IMR-90 (cell line): ENCODE data around the gene SCFD2. TPM values are rescaled to one million over a fixed set of nuclear protein-coding genes. Genes with fewer than 3 reads are reported as not detected.

Experiments used
- ATAC-seq: fragments of 200-7000 bp; cut with Tn5 transposase; 2 replicates; pipeline ENCODE4 v1.9.1; 2020; ENCODE audit warnings: low read depth, mild to moderate bottlenecking, moderate library complexity
- BruUV-seq: library from RNA; stranded (reverse); fragments of 400-500 nt; replicated peaks from 2 replicates; lab custom pipeline; 2021; lab: Mats Ljungman, UMichigan
- CTCF ChIA-PET: fragments of 300-600 bp; formaldehyde crosslinking; extraction: SDS; loops from one replicate; lab custom pipeline; 2021; ENCODE audit warnings: antibody characterized with exemption; lab: Yijun Ruan, JAX
- POLR2A ChIA-PET: fragments of 300-600 bp; sonication (Branson Sonifier 250); formaldehyde crosslinking; loops from one replicate; lab custom pipeline; 2022; ENCODE audit warnings: antibody characterized with exemption; ENCODE audit not compliant: unreplicated experiment; lab: Charles Lee
- DNase-seq: peaks from one replicate; pipeline ENCODE4 v3.0.0; 2013
- H2AFZ ChIP-seq: replicated peaks from 2 replicates; pipeline ENCODE3; 2013; ENCODE audit warnings: low read length, mild to moderate bottlenecking; ENCODE audit not compliant: poor library complexity
- H2AK5ac ChIP-seq: 2 replicates; pipeline ENCODE4 v1.6.1; 2013; ENCODE audit warnings: low read depth, low read length, inconsistent platforms
- H2AK9ac ChIP-seq: replicated peaks from 2 replicates; pipeline ENCODE3; 2013; ENCODE audit warnings: mild to moderate bottlenecking, low read depth, low read length, moderate library complexity; ENCODE audit not compliant: poor library complexity
- H2BK120ac ChIP-seq: 2 replicates; pipeline ENCODE4 v1.6.1; 2013; ENCODE audit warnings: low read depth, low read length, inconsistent platforms
- H2BK15ac ChIP-seq: 3 replicates; pipeline ENCODE4 v1.6.1; 2013; ENCODE audit warnings: low read depth, low read length, inconsistent platforms
- H2BK20ac ChIP-seq: 2 replicates; pipeline ENCODE4 v1.6.1; 2013; ENCODE audit warnings: low read depth, mild to moderate bottlenecking, inconsistent platforms, low read length, moderate library complexity
- H2BK5ac ChIP-seq: 2 replicates; pipeline ENCODE4 v1.6.1; 2013; ENCODE audit warnings: mild to moderate bottlenecking, low read depth, low read length, inconsistent platforms; ENCODE audit not compliant: poor library complexity, severe bottlenecking
- H3K14ac ChIP-seq: replicated peaks from 2 replicates; pipeline ENCODE4 v1.6.1; 2013; ENCODE audit warnings: low read depth, low read length, inconsistent platforms
- H3K18ac ChIP-seq: 2 replicates; pipeline ENCODE4 v1.6.1; 2013; ENCODE audit warnings: low read depth, low read length, control low read depth
- H3K23ac ChIP-seq: 2 replicates; pipeline ENCODE4 v1.6.1; 2013; ENCODE audit warnings: low read depth, low read length, inconsistent platforms
- H3K27ac ChIP-seq: 2 replicates; pipeline ENCODE4 v1.5.1; 2013; ENCODE audit warnings: mild to moderate bottlenecking, control low read depth, low read length; ENCODE audit not compliant: insufficient read depth
- H3K27me3 ChIP-seq: 2 replicates; pipeline ENCODE4 v1.6.1; 2013; ENCODE audit warnings: low read length; ENCODE audit not compliant: control insufficient read depth, insufficient read depth
- H3K36me3 ChIP-seq: 2 replicates; pipeline ENCODE4 v1.6.1; 2013; ENCODE audit warnings: low read length, mixed read lengths; ENCODE audit not compliant: control insufficient read depth, insufficient read depth
- H3K4ac ChIP-seq: 2 replicates; pipeline ENCODE4 v1.6.1; 2013; ENCODE audit warnings: low read depth, low read length, inconsistent platforms
- H3K4me1 ChIP-seq: 2 replicates; pipeline ENCODE4 v1.6.1; 2013; ENCODE audit warnings: low read length, mixed read lengths; ENCODE audit not compliant: control insufficient read depth, insufficient read depth
- H3K4me2 ChIP-seq: 2 replicates; pipeline ENCODE4 v1.6.1; 2013; ENCODE audit warnings: low read depth, mild to moderate bottlenecking, control low read depth, low read length, moderate library complexity
- H3K4me3 ChIP-seq: 2 replicates; pipeline ENCODE4 v1.5.1; 2013; ENCODE audit warnings: low read depth, mild to moderate bottlenecking, control low read depth, low read length, moderate library complexity; ENCODE audit not compliant: insufficient read depth
- H3K56ac ChIP-seq: 2 replicates; pipeline ENCODE4 v1.6.1; 2013; ENCODE audit warnings: low read length, inconsistent platforms; ENCODE audit not compliant: insufficient read depth; ENCODE audit errors: extremely low read depth
- H3K79me1 ChIP-seq, 2 experiments: 2 replicates each; pipeline ENCODE4 v1.6.1; 2013; ENCODE audit warnings: low read length in 2 of 2, inconsistent platforms in 1 of 2, low read depth in 1 of 2
- H3K9ac ChIP-seq: 2 replicates; pipeline ENCODE4 v1.6.1; 2013; ENCODE audit warnings: low read depth, low read length, control low read depth
- H3K9me1 ChIP-seq: 2 replicates; pipeline ENCODE4 v1.6.1; 2013; ENCODE audit warnings: low read length, inconsistent platforms; ENCODE audit not compliant: insufficient read depth
- H3K9me3 ChIP-seq: 2 replicates; pipeline ENCODE4 v1.6.1; 2013; ENCODE audit warnings: low read length; ENCODE audit not compliant: control insufficient read depth, insufficient read depth
- H4K20me1 ChIP-seq: 2 replicates; pipeline ENCODE4 v1.6.1; 2013; ENCODE audit warnings: low read length, inconsistent platforms; ENCODE audit not compliant: insufficient read depth
- H4K5ac ChIP-seq: 2 replicates; pipeline ENCODE4 v1.6.1; 2013; ENCODE audit warnings: mild to moderate bottlenecking, low read depth, low read length, control low read depth
- H4K8ac ChIP-seq, 2 experiments: 2 replicates each; pipeline ENCODE4 v1.6.1; 2013; ENCODE audit warnings: low read depth in 2 of 2, low read length in 2 of 2, control low read depth in 1 of 2, inconsistent platforms in 1 of 2
- H4K91ac ChIP-seq: 2 replicates; pipeline ENCODE4 v1.6.1; 2013; ENCODE audit warnings: low read depth, low read length, inconsistent platforms; ENCODE audit not compliant: insufficient read depth
- NFE2L2 ChIP-seq: fragments of 150-350 bp; IDR thresholded peaks from 2 replicates; pipeline ENCODE4 v1.6.1; 2016; ENCODE audit warnings: low read depth, mild to moderate bottlenecking, low read length
- WGBS, 2 experiments: methylation state at CpG; one replicate each; pipeline versions ENCODE4 v1.1.5 to v1.1.7; 2013; ENCODE audit warnings: missing lambda C conversion rate in 2 of 2; ENCODE audit not compliant: insufficient read length in 1 of 2; ENCODE audit errors: extremely low coverage in 2 of 2; 5-methylcytosine and 5-hydroxymethylcytosine counted together
- dilution Hi-C: fragments of 300-500 bp; cut with HindIII; formaldehyde crosslinking; loops from one replicate; pipeline ENCODE4 v1.14.3; 2018; ENCODE audit warnings: low sequenced_read_pairs; ENCODE audit not compliant: unreplicated experiment
- in situ Hi-C: fragments of 300-500 bp; cut with MboI; formaldehyde crosslinking; loops from 3 replicates; pipeline ENCODE4 v1.14.3; 2019; ENCODE audit warnings: low sequenced_read_pairs, inconsistent platforms, mixed read lengths
- intact Hi-C: fragments of 100-400 bp; cut with micrococcal nuclease; formaldehyde crosslinking; loops from 2 replicates; pipeline ENCODE4 v1.10.0; 2022
- polyA plus RNA-seq, 3 experiments: library from polyadenylated mRNA; depleted of rRNA; stranded (reverse); fragments of >200 nt; gene quantifications; 2 replicates each; pipeline ENCODE4 v1.2.3, GENCODE V29; 2012; ENCODE audit warnings: low replicate concordance in 1 of 3
- total RNA-seq: library from RNA; depleted of rRNA; stranded (reverse); fragments of >200 nt; gene quantifications from 2 replicates; pipeline ENCODE4 v1.2.3, GENCODE V29; 2012
- TF ChIP-seq, protein P1 (sequence below): fragments of 150-350 bp; IDR thresholded peaks from 2 replicates; pipeline ENCODE4 v1.6.1; 2016; ENCODE audit warnings: low read depth, mild to moderate bottlenecking, low read length, moderate library complexity, borderline replicate concordance

The SCFD2 gene
- total and polyA plus RNA-seq, 2 of the 4 experiments (the other 2 are of a cell fraction) = 18.9 to 62.4 TPM

DNA sequence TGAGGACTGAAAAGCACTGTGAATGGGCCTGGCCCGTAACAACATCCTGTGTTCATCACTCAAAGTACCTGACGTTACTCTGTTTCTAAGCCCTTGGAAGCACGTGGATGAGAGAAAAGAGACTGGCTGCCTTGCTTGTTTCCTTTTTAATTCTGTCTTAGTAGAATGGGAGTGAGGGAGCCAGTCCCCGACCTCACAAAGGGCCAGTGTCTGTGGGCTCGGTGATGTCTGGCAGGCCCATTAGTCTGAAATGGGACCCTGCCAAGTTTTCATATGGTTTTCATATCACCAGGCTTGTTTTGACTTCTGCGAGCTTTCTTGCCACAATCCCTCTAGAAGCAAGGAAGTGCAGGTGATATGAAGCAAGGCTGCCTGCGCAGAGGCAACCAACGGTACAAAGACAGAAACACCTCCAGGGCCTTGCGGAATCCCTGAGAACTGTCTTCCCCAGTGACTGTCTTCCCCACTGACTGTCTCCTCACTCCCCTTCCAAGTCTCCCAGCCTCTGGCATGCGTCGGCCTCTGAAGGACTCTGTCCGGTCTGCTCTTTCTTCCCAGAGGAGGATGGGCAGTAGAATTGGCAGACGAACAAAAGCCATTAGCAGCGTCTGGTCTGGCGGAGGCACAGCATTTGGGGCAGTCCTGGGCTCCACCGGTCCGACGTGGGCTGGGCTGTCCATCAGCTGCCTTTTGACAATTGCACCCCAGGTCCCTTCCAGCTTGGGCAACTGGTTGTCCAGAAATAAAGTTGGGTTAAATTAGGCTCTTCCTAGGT is 524.0 kb downstream of the SCFD2 start (continued):
- no peak for TF ChIP-seq NFE2L2

DNA sequence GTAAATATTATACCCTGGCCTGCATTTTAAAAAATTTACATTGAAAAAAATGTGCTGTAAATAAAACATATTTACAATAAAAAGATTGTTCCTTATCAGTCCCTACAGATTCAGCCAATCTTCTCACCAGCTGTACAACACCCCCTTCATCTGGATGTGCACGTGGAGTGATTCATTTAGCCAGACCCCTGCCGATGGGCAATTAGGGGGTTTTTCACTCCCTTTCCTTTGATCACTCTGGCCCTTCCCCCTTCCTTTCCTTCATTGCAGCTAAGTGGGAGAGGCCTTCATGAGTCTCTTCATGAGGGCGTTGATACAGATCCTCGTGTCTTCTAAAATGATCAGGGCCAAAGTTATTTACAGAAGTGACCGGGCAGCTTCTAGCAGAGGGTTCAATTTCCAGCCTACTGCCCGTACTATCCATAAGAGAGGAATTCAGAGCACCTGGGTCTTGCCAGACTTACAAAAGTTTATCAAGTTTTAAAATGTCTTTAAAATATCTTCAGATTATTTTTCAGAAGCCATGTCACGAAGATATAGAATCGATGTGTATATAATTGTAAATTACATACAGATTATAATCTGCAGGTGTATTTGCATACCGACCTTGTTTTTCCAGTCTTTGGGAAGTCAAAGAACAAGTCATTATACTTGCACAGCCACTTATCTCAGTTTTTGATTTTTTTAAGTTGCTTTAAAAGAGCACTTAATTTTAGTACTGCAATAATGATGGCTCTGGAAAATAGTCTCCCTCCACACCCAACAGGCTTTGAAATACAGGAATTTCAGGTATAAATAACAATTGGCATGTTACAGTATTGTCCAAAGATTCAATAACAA is 525.1 kb downstream of the SCFD2 start:
- H4K5ac ChIP-seq = no peak overlapping the region
- H3K4me2 ChIP-seq = no peak overlapping the region
- BruUV-seq = no TSS peak
- no peaks in the 10 kb centered on the region for H3K27me3 ChIP-seq
- POLR2A ChIA-PET = interaction anchor here (0.7 kb wide), 1 partner anchor 267 kb away, joined by 5 read pairs; no protein-coding TSS in a partner anchor
- no peak overlapping the region for H2AK5ac ChIP-seq
- no peak overlapping the region for H3K4me3 ChIP-seq
- H2AK9ac ChIP-seq = no peak overlapping the region
- no peaks in the 10 kb centered on the region for H3K36me3 ChIP-seq
- no peak overlapping the region for H2AFZ ChIP-seq
- ATAC-seq (no peak), DNase-seq (no peak)
- CTCF ChIA-PET = interaction anchor here (1.0 kb wide), 1 partner anchor 141 kb away, joined by 3 read pairs; no protein-coding TSS in a partner anchor
- H2BK5ac ChIP-seq = no peak overlapping the region
- no peaks in the 10 kb centered on the region for H3K79me1 ChIP-seq
- no peak overlapping the region for H3K18ac ChIP-seq
- peaks cover 23% of the 10 kb centered on the region for H3K4me1 ChIP-seq
- dilution Hi-C loops (no loop called here), intact Hi-C loops (no loop called here), in situ Hi-C loops (no loop called here)
- H4K8ac ChIP-seq = no peak overlapping the region; a peak in 1 of 4 replicates
- H3K9me3 ChIP-seq = no peaks in the 10 kb centered on the region
- peaks cover 15% of the 10 kb centered on the region for H3K9me1 ChIP-seq
- TF ChIP-seq, protein P1, sequence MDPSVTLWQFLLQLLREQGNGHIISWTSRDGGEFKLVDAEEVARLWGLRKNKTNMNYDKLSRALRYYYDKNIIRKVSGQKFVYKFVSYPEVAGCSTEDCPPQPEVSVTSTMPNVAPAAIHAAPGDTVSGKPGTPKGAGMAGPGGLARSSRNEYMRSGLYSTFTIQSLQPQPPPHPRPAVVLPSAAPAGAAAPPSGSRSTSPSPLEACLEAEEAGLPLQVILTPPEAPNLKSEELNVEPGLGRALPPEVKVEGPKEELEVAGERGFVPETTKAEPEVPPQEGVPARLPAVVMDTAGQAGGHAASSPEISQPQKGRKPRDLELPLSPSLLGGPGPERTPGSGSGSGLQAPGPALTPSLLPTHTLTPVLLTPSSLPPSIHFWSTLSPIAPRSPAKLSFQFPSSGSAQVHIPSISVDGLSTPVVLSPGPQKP = no peak
- H3K14ac ChIP-seq = no peak overlapping the region
- 0 out of 2 replicates have a peak overlapping the region, but pooled peaks have one; percentile 9 for H3K4ac ChIP-seq
- WGBS, 2 experiments = 60% methylated on average over 2 of the region's 9 CpGs; no CpG with 5 or more reads in 1 of the 2 experiments
- H2BK15ac ChIP-seq = no peak overlapping the region
- H3K9ac ChIP-seq = no peak overlapping the region
- no peak overlapping the region for H3K27ac ChIP-seq
- peak overlapping the region; percentile 9; the same call in 1 of the 2 replicates for H2BK20ac ChIP-seq
- H4K91ac ChIP-seq = no peak overlapping the region
- no peaks in the 10 kb centered on the region for H4K20me1 ChIP-seq
- no peak overlapping the region for H3K23ac ChIP-seq
- H2BK120ac ChIP-seq = no peak overlapping the region
- H3K56ac ChIP-seq = no peak overlapping the region
